Fibroblast of villous mesenchyme (primary cell): Measurements from ENCODE around the gene TNFSF15. TPM values are rescaled to one million over a fixed set of nuclear protein-coding genes. Genes with fewer than 3 reads are reported as not detected.

ENCODE experiments used
- DNase-seq: peaks from one replicate; pipeline ENCODE4 v3.0.0-alpha.2; 2010; ENCODE audit warnings: low read depth
- H3K4me3 ChIP-seq: 2 replicates; pipeline ENCODE4 v1.5.1; 2011; ENCODE audit warnings: low read depth, mild to moderate bottlenecking, low read length
- CTCF ChIP-seq: IDR thresholded peaks from 2 replicates; pipeline ENCODE4 v1.5.1; 2012; ENCODE audit warnings: low read depth, mild to moderate bottlenecking, low read length; ENCODE audit not compliant: insufficient read depth
- total RNA-seq: library from RNA; depleted of rRNA; stranded (reverse); fragments of >200 nt; gene quantifications from 2 replicates; pipeline ENCODE4 v1.2.3, GENCODE V29; 2012

The TNFSF15 gene
- total RNA-seq, 1 donor = 5.6 TPM

- TF ChIP-seq CTCF = no peak
- DNase-seq = no peak
- no peak overlapping the region for H3K4me3 ChIP-seq
These were observed 12.3 kb upstream of the TNFSF15 start for GRCh38 chr9:114818178-114818577.

GRCh38 chr9:114813717-114814418 is 8.0 kb upstream of the TNFSF15 start:
- TF ChIP-seq CTCF = no peak
- no peak overlapping the region for H3K4me3 ChIP-seq
- DNase-seq = peak; percentile 56

GRCh38 chr9:114811966-114812636 is 6.3 kb upstream of the TNFSF15 start:
- no peak for DNase-seq
- no peak for TF ChIP-seq CTCF
- no peak overlapping the region for H3K4me3 ChIP-seq

- DNase-seq = no peak
- no peak overlapping the region for H3K4me3 ChIP-seq
- no peak for TF ChIP-seq CTCF
These were observed 5.5 kb upstream of the TNFSF15 start for GRCh38 chr9:114811301-114811700.

- no peak for TF ChIP-seq CTCF
- H3K4me3 ChIP-seq = no peak overlapping the region
- DNase-seq = no peak
These were observed 4.8 kb upstream of the TNFSF15 start for GRCh38 chr9:114810614-114811013.

GRCh38 chr9:114806526-114806900 is 674 bp upstream of the TNFSF15 start:
- no peak for DNase-seq
- TF ChIP-seq CTCF = no peak
- H3K4me3 ChIP-seq = no peak overlapping the region
